GM18951 (cell line): ENCODE results near the gene HRH3.

Experiments
- POLR2A ChIP-seq: IDR thresholded peaks from 4 replicates; pipeline ENCODE4 v1.6.1; 2011; ENCODE audit warnings: mild to moderate bottlenecking; ENCODE audit not compliant: insufficient read length, insufficient read depth; ENCODE audit errors: extremely low read depth
- in situ Hi-C: fragments of 300-500 bp; cut with MboI; formaldehyde crosslinking; loops from one replicate; pipeline ENCODE4 v1.12.0; 2022; ENCODE audit warnings: low sequenced_read_pairs, mixed read lengths, inconsistent platforms; ENCODE audit not compliant: unreplicated experiment

The HRH3 gene

DNA sequence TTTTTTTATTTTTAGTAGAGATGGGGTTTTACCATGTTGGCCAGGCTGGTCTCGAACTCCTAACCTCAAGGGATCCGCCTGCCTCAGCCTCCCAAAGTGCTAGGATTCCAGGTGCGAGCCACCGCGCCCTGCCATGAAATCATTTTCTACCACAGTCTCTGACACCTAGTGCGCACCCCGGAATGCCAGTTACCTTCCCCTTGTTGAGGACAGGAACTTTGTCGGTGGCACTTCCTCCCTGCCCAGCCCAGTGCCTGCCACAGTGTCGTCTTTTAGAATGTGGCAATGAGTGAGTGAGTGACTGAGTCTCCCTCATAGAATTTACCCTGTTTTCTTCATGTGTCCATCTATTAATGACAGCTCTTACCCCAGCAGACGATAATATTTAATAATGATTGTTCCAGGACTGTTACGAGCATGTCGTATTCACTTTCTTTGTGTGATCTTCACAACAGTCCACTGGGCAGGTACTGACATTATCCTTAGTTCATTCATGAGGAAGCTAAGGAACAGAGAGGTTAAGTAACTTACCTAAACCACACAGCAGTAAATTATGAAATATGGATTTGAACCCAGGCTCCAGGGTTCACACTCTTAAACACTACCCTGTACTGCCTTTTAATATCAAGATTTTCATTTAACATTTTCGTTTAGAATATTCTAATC, 20.1 kb upstream of the HRH3 start:
- in situ Hi-C loops = no loop called here

DNA sequence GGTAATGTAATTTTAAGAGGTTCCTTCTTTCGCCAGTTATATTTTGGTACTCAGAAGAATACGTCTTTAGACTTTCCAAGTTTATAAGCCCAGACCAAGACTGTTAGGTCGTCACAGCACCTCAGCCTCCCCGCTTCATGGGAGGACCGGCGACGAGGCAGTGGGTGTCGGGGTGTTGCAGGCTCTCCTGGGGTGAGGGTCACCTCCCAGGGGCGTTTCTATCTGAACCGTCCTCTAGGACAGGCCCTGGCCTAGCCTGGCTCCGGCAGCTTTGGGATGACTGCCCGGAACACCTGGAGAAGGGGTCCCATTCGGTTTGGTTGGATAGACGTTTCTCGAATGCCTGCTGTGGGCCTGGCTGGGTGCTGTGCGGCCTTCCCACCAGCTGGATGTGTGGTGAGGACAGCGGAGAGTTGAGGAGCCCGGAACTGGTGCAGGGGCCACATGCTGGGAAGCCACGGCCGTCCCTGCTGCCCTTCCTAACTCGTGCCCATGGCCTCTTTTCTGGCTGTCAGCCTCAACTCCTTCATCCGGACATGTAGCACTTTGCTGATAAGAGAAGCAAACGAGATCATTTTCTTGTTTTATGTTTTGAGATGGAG, 19.3 kb upstream of the HRH3 start:
- in situ Hi-C loops = no loop called here
- TF ChIP-seq POLR2A = no peak

More for the DNA sequence above, 20.1 kb upstream of the HRH3 start:
- no peak for TF ChIP-seq POLR2A

DNA sequence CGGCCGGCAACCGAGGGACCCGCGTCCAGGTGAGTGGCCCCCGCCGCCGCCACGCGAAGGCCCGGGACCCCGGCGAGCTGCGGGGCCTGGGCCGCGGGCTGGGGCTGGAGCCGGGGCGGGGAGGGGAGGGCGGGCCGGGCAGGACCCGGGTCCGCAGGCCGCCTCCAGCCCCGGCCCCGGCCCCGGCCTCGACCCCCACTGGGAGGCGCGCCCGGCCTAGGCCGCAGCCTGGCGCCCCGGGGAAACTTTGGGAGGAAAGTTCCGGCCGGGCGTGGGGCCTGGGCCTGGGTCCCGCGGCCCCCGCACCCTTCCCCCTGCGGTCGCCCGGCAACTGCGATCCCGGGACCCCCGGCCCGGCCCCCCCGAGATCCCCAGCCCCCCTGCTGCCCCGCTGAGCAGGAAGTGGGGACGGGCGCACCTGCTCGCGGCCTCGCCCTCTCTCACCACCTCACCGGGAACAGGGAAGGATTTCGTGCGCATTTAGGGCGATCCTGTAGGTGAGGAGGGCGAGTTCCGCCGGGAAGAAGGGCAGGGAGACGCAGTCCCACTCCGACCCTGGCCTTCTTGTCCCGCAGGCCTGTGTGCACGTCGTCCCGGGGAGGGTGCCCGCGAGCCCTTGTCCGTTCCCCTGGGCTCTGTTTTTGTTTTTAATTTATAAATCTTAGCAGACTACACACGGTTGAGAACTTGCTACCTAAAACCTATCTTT, 18.6 kb upstream of the HRH3 start:
- TF ChIP-seq POLR2A = no peak
- in situ Hi-C loops = no loop called here

DNA sequence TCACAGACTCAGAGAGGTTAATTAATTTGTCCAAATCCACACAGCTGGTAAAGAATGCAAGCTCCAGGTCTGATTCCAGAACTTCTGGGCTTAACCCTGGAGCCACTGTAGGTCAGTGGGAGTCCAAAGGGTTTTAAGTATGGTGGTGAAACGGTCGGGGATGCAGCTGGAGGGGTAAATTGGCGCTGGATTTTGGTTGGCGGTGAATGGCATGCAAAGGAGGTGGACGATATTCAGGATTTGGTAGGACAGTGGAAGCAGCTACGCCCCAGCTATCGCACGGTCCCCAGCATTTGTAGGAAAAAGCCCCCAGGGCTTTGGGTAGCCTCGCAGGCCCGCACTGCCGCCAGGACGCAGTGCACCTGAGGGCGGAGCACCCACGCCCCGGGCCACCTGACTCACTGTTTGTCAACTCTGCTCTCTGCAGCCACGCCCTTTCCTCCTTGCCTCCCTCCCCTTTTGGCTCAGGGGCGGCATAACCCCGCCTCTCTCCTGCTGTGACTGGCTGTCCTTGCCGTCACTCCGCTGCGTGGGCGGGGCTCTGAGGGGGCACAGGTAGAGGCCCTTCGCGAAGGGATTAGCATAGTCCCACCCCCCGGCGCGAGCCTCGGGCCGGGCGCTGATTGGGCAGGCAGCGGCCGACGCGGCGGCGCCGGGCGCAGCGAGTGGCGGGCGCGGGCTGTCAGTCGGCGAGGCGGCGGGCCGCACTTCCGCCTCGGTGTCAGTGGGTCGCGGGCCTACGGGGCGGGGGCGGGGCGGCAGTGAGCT, 17.9 kb upstream of the HRH3 start, which contains the start of gene OSBPL2:
Gene OSBPL2, plus strand, starts transcription at position 721 of the 768 bp plus-strand sequence. CDS start 17,664 bp downstream, outside the sequence.
- in situ Hi-C loops = no loop called here
- peak; percentile 54 for TF ChIP-seq POLR2A

DNA sequence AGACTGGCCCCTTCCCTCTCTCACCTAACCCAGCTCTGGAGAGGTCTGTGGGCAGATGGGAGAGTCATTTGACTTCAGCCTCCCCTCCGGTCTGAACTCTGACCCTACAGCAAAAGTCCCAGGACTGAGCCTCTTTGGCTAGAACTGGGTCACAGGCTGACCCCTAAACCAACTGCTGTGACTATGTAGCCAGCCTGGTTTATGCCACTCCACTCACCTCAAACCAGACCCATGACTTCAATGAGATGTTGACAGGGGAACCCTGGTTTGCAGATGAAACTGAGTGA, 17.4 kb upstream of the HRH3 start:
- in situ Hi-C loops = no loop called here
- TF ChIP-seq POLR2A = no peak

DNA sequence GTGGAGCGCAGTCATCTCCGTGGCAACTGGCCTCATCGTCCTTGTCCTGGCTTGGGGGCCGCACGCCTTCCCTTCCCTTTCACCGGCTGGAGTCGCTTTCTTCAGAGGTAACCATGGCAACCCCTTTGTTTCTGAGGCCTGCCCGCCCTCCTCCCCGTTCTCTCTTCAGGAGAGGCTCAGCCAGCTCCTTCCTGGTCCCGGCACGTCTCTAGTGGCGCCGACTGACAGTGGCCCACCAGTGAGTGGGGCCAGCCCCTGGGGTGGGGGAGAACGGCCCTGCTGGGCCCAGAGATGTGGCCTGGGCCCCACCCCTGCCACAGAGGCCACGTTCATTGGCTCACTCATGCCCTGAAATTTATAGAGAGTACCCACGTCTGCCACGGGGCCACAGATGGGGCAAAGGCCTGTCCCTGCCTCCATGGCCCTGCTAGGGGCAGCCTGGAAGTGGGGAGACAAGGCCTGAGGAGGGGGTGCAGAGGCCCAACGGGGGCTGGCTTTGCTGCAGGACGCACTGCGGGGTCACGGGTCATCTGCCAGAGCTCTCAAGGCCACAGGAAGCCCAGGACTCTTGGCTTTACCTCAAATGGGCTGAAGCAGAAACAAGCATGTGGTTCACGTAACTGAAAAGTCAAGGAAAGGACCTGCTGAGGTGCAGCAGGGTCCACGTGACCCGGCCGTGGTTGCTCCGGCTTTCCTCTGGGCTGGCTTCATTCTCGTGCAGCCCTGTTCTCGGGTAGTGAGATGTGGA, 16.9 kb upstream of the HRH3 start:
- TF ChIP-seq POLR2A = no peak
- in situ Hi-C loops = no loop called here

DNA sequence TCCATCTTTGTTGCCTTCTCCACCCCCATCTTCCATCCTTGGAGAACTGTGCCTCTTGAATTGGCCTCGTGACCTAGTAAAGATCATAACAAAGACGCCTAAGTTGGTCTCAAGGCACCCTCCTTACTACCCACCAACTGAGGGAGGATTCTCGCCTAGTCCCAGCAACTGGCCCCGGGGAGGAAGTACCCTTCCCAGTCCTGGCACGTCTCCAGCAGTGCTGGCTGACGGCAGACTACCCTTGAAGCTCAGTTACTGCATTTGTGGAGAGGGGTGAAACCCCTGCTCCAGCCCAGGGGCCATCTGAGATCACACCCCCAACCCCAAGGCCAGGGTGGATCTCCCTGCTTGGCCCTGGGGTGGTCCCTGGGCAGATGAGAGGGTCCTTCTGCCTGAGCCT, 16.1 kb upstream of the HRH3 start:
- in situ Hi-C loops = no loop called here

DNA sequence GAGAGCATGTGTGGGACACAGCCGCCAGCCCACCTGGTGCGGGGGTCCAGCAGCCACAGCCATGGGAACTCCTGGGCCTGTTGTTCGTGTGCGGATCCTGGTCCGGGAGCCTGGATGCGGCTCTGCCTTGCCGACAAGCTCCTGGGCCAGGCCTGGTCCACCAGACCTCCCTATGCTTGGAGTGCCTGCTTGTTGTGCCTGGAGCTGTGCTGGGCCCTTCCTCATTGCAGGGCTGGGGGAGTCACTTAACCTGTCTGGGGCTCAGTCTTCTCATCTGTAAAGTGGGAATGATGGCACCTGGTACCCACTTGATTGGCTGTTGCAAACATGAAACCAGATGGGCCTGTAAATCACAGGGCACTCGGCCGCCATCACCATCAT, 15.7 kb upstream of the HRH3 start:
- in situ Hi-C loops = no loop called here

More for the DNA sequence above, 16.1 kb upstream of the HRH3 start:
- no peak for TF ChIP-seq POLR2A

DNA sequence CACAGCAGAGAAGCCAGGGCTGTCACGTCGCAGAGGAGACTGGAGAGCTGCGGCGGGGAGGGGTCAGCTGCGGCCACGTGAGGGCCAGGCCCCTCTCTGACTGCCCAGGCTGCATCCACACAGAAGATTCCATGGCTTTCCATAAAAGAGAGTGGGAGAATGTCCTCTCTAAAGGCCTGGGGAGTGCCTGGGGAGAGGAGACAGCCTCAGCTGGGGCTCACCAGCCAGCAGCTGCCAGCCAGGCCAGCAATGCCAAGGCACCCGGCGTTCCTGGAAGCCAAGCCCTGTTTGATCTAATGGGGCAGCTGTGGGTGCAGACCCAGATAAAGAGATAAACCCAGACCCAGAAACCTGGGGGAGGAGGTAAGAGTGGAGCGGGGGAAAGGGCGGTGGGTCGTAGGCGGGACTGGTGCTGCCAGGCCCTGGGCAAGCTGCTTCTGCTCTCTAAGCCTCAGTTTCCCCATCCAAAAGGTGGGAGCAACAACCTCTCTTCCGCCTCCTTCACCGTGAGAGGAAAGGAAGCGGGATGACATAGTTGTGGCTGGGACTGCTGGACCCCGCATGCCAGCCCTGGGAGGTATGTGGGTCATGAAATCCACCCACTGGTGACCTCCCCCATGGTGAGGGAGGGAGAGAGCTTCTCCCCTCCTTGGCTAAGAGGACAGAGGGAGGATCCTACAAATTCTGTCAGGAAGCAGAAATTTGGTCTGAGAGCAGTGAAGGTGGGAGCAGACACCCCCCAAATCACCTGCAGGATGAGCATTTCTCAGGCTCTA, 15.1 kb upstream of the HRH3 start:
- no peak for TF ChIP-seq POLR2A
- in situ Hi-C loops = no loop called here

More for the DNA sequence above, 15.7 kb upstream of the HRH3 start:
- no peak for TF ChIP-seq POLR2A

DNA sequence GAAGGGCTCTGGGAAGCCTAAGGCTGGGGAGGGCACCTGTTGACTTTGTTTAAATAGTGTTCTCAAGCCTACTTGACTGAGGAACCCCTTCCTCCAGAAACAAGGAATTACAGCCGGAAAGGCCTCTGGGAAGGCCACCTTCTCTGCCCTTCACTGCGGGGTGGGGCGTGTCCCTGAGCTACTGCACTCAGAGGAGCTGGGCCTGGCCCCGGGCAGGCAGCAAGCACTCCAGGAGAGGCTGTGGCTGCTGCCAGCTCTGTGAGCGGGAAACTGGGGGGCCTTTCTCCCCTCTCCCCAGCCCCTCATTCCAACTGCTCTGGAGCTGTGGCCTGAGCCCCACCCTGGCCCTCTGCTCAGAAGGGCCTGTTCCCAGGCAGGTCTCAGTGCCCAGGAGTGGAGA, 14.3 kb upstream of the HRH3 start:
- in situ Hi-C loops = no loop called here
- no peak for TF ChIP-seq POLR2A

DNA sequence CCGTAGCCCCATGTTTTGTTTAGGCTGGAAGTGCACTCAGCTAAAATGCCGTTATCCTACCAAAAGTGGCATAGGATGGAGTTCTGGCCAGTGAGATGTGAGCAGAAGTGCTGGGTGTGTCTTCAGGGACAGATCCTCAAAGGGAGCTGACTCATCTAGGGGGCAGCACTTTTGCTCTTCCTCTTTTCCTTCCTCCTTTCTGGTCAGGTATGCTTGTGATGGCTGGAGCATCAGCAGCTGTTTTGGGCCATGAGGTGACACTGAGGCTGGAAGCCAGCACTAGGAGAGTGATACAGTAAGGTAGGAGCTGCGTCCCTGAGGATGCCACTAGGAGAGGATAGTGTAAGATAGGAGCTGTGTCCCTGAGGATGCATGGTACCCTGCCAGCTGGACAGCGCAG, 13.6 kb upstream of the HRH3 start:
- in situ Hi-C loops = no loop called here
- no peak for TF ChIP-seq POLR2A
